ENCODE measurements around the gene SIGLEC10.

DNA sequence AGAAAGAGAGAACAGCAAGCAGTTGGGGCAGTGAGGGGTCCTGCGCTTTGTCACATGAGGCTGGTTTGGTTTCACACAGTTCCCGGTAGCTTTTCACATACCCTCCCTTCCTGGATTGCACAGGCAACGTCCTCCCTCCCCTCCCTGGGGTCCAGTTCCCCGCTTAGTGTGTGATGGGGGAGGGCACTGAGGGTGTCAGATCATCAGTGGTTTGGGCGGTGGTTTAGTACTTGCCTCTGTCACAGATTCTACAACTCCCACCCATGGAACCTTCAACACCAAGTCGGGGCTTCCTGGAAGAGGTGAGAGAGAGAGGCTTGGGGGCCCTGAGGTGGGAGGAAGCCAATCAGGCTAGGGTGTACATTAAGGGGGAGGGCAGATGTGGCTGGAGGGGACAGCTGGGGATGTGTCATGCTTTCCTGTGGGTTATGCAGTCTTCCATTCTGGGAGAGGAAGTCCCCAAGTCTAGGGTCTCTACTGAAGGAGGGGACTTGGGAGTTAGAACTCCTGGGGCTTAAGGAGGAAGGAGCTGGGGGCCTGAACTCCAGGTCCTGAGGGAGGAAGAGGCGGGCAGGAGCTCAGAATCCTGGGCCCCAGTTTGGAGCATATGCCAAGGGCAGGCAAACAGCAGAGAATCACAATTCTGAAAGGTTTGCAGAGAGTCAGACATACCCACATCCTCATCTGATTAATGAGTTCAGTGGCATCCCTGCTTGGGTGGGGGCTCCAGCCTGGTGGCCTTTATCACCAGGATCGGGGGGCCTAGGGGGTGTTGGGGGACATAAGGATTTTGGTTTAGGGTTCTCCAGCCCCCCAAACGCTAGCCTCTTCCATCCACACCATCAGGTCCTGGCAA is 44.6 kb downstream of the SIGLEC10 start, which contains the start of gene NKG7:
- TF ChIP-seq, protein P1, sequence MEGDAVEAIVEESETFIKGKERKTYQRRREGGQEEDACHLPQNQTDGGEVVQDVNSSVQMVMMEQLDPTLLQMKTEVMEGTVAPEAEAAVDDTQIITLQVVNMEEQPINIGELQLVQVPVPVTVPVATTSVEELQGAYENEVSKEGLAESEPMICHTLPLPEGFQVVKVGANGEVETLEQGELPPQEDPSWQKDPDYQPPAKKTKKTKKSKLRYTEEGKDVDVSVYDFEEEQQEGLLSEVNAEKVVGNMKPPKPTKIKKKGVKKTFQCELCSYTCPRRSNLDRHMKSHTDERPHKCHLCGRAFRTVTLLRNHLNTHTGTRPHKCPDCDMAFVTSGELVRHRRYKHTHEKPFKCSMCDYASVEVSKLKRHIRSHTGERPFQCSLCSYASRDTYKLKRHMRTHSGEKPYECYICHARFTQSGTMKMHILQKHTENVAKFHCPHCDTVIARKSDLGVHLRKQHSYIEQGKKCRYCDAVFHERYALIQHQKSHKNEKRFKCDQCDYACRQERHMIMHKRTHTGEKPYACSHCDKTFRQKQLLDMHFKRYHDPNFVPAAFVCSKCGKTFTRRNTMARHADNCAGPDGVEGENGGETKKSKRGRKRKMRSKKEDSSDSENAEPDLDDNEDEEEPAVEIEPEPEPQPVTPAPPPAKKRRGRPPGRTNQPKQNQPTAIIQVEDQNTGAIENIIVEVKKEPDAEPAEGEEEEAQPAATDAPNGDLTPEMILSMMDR (conservative IDR thresholded peaks at IDR 0.05) = no peak
- no peak for TF ChIP-seq EZH2 (IDR thresholded peaks at IDR 0.05; ENCODE audit: low read depth)
